ENCODE results near the gene KCNN3.
"Not testable (repeated sequence)": the region's sequence is repeated elsewhere in the genome, so short reads cannot be mapped to it uniquely, and the experiment has no call there.

Gene KCNN3

GRCh38 chr1:154711416-154711815 lies 158.7 kb downstream of the KCNN3 start:
- DNase-seq (ENCODE audit: low read depth in 4 of 4, low spot score in 1 of 4) = no peak

GRCh38 chr1:154710106-154710505 lies 160.0 kb downstream of the KCNN3 start:
- no peak for DNase-seq (ENCODE audit: low read depth in 4 of 4, low spot score in 1 of 4)

- no peak for DNase-seq (ENCODE audit: low read depth in 4 of 4, low spot score in 1 of 4)
These were observed 162.1 kb downstream of the KCNN3 start for GRCh38 chr1:154707901-154708463.

- no peak for DNase-seq (ENCODE audit: low read depth in 4 of 4, low spot score in 1 of 4)
These were observed 163.2 kb downstream of the KCNN3 start for GRCh38 chr1:154706851-154707250.

GRCh38 chr1:154705544-154705943 lies 164.5 kb downstream of the KCNN3 start:
- DNase-seq (ENCODE audit: low read depth in 4 of 4, low spot score in 1 of 4) = no peak

GRCh38 chr1:154703170-154703569 lies 166.9 kb downstream of the KCNN3 start:
- DNase-seq (ENCODE audit: low read depth in 4 of 4, low spot score in 1 of 4) = no peak

- DNase-seq (ENCODE audit: low read depth in 4 of 4, low spot score in 1 of 4) = no peak
These were observed 171.6 kb downstream of the KCNN3 start for GRCh38 chr1:154698320-154699096.

GRCh38 chr1:154697710-154698109 lies 172.4 kb downstream of the KCNN3 start:
- no peak for DNase-seq (ENCODE audit: low read depth in 4 of 4, low spot score in 1 of 4)

GRCh38 chr1:154696456-154696855 lies 173.6 kb downstream of the KCNN3 start:
- DNase-seq (ENCODE audit: low read depth in 4 of 4, low spot score in 1 of 4) = no peak

GRCh38 chr1:154695985-154696384 lies 174.1 kb downstream of the KCNN3 start:
- no peak for DNase-seq (ENCODE audit: low read depth in 4 of 4, low spot score in 1 of 4)

- DNase-seq (ENCODE audit: low read depth in 4 of 4, low spot score in 1 of 4) = no peak
These were observed 175.1 kb downstream of the KCNN3 start for GRCh38 chr1:154694995-154695394.

GRCh38 chr1:154689083-154689482 lies 181.0 kb downstream of the KCNN3 start:
- DNase-seq (ENCODE audit: low read depth in 4 of 4, low spot score in 1 of 4) = no peak

GRCh38 chr1:154686507-154686906 lies 183.6 kb downstream of the KCNN3 start:
- no peak for DNase-seq (ENCODE audit: low read depth in 4 of 4, low spot score in 1 of 4)

- no peak for DNase-seq (ENCODE audit: low read depth in 4 of 4, low spot score in 1 of 4)
These were observed 186.3 kb downstream of the KCNN3 start for GRCh38 chr1:154683820-154684219.

GRCh38 chr1:154682254-154682653 lies 187.8 kb downstream of the KCNN3 start:
- no peak for DNase-seq (ENCODE audit: low read depth in 4 of 4, low spot score in 1 of 4)

GRCh38 chr1:154677844-154678243 lies 192.2 kb downstream of the KCNN3 start:
- not testable (repeated sequence) for DNase-seq (ENCODE audit: low read depth in 4 of 4, low spot score in 1 of 4)

GRCh38 chr1:154676847-154677246 lies 193.2 kb downstream of the KCNN3 start:
- DNase-seq (ENCODE audit: low read depth in 4 of 4, low spot score in 1 of 4) = not testable (repeated sequence)

GRCh38 chr1:154674456-154674855 lies 195.6 kb downstream of the KCNN3 start:
- not testable (repeated sequence) for DNase-seq (ENCODE audit: low read depth in 4 of 4, low spot score in 1 of 4)

GRCh38 chr1:154672245-154672644 lies 197.8 kb downstream of the KCNN3 start:
- DNase-seq (ENCODE audit: low read depth in 4 of 4, low spot score in 1 of 4) = not testable (repeated sequence)

- DNase-seq (ENCODE audit: low read depth in 4 of 4, low spot score in 1 of 4) = not testable (repeated sequence)
These were observed 198.7 kb downstream of the KCNN3 start for GRCh38 chr1:154671412-154671811.

GRCh38 chr1:154670310-154671270 lies 199.5 kb downstream of the KCNN3 start:
- DNase-seq (ENCODE audit: low read depth in 4 of 4, low spot score in 1 of 4) = not testable (repeated sequence)
